ENCODE measurements around the gene VWA8.
"Not testable (repeated sequence)": the region's sequence is repeated elsewhere in the genome, so short reads cannot be mapped to it uniquely, and the experiment has no call there.

Gene VWA8

GRCh38 chr13:41645331-41645730 lies 315.6 kb downstream of the VWA8 start:
- DNase-seq (ENCODE audit: low spot score), result no peak

DNA sequence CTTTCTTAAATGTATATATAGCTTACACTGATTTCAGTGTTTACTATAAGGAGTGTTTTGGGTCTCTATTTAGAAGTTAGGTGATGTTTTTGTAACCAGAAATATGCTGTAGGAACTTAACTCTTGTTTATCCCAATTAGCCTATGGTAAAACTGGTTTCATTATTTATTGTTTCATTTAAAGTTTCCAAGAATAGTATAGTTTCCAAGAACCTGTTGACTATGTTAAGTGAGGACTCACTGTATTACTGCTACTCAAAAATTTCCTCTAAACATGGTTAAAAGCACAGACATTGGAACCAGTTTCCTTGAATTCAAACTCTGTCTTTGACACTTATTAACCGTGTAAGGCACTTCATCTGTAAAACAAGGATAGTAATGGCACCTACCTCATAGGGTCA lies 316.2 kb downstream of the VWA8 start:
- no peak for DNase-seq (ENCODE audit: low spot score)

DNA sequence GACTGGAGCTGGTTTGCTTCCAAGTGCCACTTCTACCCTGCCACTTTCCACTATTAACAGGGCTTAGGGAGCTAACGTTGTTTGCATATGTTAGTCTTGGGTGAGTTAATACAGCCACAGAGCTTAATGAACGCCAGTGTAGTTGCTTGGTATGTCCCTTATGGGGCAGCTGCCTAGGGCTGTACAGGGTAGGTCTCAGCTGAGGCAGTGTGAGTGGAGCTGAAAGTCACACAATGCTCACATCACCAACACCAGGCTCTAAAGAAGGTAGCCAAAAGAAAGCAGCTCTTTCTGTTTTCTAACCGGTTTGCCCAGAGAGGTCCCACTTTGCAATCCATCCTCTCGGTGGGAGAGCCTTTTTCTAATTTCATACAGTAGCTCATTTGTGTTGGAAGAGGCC lies 317.4 kb downstream of the VWA8 start:
- DNase-seq (ENCODE audit: low spot score), result no peak

DNA sequence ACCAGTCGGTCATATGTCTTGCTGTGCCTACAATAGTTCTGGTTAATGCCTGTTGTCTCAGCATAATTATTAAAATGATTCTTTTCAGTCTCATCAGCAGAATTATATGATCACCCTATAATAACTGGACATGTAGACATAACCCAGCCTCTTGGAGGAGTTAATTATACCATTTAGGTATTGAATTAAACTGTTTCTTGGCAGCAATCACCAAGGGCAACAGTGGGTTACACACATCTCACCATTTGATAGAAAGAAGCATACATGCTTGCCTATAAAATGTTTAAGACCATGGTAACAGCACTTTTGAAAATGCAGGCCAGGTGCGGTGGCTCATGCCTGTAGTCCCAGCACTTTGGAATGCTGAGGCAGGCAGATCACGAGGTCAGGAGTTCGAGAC lies 318.9 kb downstream of the VWA8 start:
- no peak for DNase-seq (ENCODE audit: low spot score)

DNA sequence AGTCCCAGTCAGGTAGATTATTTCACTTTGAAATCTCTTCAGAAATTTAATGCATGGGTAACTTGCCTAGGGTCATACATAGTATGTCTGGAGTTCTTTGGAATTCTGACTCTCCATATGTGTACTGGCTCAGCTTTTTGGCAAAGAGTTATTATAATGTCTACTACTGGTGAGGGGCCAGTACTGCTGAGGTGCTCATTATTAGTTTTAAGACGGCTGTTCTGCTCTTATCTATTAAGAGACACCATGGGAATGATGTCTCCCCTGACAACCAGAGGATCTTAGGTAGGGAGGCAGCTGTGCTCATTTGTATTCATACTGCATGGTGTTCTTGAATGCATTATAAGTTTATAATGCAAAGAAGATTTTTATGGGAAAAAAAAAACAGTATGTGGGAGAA lies 319.5 kb downstream of the VWA8 start:
- DNase-seq (ENCODE audit: low spot score), result no peak

GRCh38 chr13:41639955-41640780 lies 320.7 kb downstream of the VWA8 start:
- no peak for DNase-seq (ENCODE audit: low spot score)

- DNase-seq (ENCODE audit: low spot score), result no peak
Observed at GRCh38 chr13:41639237-41639904, 321.5 kb downstream of the VWA8 start.

DNA sequence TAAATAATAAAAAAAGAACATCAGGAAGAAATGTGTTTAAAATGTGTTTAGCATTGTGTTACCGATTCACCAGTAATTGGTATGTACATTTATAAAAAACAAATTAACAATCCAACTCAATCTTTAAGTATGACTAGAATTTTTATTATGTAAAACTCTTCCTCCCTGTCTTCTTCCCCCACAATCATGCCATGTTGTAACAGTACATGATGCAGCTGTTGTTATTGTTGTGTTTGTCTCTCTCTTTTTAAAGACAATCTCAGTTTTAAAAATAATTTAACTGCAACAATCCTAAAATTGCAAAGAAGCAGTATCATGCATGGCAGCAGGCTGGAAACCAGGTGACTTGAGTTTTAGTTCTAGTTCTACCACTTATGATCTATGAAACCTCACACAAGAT lies 323.3 kb downstream of the VWA8 start:
- DNase-seq (ENCODE audit: low spot score), result no peak

GRCh38 chr13:41637032-41637431 lies 323.9 kb downstream of the VWA8 start:
- not testable (repeated sequence) for DNase-seq (ENCODE audit: low spot score)

DNA sequence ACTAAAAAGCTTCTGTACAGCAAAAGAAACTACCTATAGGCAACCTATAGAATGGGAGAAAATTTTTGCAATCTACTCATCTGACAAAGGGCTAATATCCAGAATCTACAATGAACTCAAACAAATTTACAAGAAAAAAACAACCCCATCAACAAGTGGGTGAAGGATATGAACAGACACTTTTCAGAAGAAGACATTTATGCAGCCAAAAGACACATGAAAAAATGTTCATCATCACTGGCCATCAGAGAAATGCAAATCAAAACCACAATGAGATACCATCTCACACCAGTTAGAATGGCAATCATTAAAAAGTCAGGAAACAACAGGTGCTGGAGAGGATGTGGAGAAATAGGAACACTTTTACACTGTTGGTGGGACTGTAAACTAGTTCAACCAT lies 324.3 kb downstream of the VWA8 start:
- not testable (repeated sequence) for DNase-seq (ENCODE audit: low spot score)

GRCh38 chr13:41634407-41634806 lies 326.5 kb downstream of the VWA8 start:
- no peak for DNase-seq (ENCODE audit: low spot score)

DNA sequence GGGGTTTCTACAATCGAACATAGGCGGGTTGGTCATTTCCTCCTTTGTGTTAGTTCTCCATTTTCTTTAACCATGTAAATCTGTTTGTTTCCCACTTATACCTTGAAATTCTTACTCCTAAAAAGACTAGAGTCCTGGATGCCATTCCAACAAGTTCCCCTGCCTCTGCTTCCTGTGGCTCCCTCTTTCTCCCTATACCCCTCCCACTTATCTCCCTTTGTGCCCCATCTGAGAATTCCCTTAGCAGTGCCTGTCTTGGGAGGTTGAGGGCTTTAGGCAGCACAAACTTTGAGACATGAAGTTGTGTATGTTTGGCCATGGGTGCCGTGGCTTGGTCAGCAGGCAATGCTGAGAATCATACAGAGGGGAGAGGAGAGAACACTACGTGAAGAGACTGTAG lies 327.1 kb downstream of the VWA8 start:
- no peak for DNase-seq (ENCODE audit: low spot score)

DNA sequence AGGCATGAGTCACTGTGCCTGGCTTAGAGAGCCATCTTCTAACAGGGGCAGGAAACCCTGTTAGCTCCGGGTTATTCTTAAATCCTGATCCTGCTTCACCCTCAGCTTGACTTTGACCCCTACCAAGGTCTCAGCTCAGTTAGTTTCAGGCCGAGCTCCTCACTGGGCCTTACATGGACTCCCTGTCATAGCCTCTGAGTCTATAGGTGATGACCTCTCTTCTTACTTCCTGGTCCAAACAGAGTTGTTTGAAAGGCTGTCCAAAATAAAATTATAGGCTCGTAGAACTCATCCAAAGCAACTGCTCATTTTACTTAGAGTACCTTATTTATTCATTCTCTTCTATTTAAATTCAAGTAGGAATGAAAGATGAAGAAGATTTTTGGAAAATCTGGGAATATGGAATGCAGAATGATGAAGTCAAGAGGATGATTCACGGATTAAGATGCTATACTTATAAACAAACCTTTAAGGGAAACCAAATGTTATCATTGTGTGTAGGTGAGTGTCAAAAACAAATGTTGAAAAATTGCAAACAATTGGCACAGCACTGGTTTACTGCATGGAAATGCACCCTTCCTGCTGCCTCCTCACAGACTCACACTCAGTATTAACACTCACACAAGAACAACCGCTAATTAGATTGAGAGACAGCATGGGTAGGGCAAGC lies 329.5 kb downstream of the VWA8 start:
- DNase-seq (ENCODE audit: low spot score), result no peak

GRCh38 chr13:41627425-41627824 lies 333.5 kb downstream of the VWA8 start:
- DNase-seq (ENCODE audit: low spot score), result no peak

- DNase-seq (ENCODE audit: low spot score), result no peak
Observed at GRCh38 chr13:41624041-41624440, 336.9 kb downstream of the VWA8 start.

DNA sequence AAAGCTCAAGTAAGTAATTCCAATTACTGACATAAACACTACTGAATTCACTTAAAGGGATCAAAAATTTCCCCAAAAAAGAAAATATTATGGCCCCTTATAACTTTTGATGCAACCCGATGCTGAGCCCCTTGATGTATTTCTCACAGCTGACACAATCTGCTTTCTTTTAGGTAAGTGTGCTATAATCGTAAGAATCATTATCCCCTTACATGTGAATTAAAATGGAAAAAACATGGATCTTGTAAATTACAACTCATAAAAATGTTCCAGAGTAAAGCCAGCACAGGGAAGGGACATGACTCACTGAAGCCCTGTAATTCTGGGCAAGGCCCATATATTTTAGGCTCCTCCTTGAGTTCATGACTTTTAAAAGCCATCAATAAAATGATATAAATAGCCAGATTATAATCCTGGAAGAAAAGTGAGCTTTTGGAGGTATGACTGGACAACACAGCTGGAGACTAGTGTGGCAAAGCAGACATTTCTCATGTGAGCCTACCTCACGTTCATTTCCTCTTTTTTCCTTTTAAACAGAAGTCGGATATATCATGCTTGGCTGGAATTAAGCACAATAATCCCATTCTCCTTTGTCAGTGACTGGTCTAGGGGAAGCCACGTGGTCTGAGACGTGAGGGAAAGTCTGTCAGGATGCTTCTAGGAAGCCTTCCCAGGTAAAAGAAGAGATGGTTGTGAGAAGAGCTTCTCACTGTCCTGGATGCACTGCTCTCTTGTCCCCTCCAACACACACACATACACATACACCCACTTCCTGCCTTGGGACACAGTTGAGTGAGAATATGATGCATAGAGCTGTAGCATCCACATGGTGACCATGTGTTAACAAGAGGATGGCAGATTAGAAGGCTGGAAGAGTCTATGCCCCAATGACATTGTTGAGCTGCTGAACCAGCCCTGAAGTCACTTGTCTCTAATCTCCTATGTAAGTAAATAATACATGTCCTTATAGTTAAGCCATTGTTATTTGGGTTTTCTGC lies 338.2 kb downstream of the VWA8 start:
- no peak for DNase-seq (ENCODE audit: low spot score)

DNA sequence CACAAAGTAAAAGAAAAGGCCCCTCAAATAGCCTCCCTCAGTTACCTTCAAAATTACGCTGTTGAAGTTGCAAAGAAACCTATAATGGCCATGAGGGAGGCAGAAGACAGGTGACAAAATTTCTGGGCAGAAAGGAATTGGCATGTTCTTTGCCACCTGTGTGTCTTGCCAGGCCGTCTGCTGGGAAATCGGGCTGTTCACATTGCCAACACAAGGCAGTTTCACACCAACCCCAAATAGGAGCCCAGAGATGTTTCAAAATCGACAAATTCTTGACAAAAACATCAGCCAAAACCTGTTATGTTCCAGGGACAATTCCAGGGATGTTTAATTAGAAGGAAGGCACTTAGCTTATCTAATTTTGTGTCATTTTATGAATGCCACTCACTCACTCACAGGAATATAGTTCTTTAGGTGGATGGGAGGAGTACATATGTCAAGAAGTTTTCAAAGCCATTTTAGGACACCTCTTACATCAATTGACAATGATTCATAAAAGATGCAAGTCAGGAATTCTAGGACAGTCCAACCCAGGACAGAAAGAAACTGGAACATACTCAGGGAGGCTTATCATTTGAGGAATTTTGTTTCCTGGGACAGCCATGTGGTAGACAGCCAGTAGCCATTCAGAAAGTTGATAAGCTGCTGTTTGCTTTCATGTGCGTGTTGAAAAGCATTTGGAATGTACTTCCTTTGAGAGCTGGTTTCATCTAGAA lies 339.0 kb downstream of the VWA8 start:
- no peak for DNase-seq (ENCODE audit: low spot score)

DNA sequence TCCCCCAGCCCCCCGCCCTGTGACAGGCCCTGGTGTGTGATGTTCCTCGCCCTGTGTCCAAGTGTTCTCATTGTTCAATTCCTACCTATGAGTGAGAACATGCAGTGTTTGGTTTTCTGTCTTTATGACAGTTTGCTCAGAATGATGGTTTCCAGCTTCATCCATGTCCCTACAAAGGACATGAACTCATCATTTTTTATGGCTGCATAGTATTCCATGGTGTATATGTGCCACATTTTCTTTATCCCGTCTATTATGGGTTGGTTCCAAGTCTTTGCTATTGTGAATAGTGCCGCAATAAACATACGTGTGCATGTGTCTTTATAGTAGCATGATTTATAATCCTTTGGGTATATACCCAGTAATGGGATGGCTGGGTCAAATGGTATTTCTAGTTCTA lies 343.3 kb downstream of the VWA8 start:
- not testable (repeated sequence) for DNase-seq (ENCODE audit: low spot score)

DNA sequence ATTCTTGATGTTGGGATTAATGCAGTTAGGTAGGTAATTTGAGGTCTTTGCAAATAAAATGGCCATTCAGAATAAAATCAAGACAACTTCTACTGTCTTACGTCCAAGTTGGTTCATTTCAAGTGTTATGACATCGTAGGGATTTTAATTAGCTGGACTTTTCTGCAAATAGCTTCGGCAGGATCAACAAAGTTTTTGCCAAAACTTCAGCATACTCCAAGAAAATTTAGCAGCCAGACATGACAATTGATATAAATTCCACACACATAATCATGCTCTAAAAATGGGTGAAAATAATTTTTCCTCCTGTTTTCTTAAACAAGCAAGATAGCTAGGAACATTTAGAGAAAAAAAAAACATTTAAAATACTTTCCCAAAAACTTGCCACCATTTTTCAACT lies 344.8 kb downstream of the VWA8 start:
- DNase-seq (ENCODE audit: low spot score), result no peak

DNA sequence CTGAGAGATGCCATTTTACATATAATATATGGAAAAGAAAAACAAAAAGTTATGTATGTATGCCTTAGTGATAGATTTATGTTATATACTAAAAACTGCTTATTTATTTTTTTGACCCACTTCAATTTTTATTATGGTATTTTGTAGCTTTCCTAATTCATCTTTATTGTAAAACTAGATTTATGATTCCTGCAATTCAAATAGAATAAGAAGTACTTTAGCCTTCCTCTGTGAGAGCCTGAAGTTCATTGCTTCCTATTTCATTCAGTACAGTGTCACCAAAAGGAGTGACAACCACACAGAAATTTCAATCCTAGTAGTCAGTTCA lies 345.4 kb downstream of the VWA8 start:
- no peak for DNase-seq (ENCODE audit: low spot score)

Measured in NAMALWA (cell line).